SK-N-SH (cell line): ENCODE results near the gene SLC44A5. TPM values are rescaled to one million over a fixed set of nuclear protein-coding genes. Genes with fewer than 3 reads are reported as not detected.

Experiments used
- CTCF ChIA-PET: fragments of 300-600, 350-600 bp; formaldehyde crosslinking; extraction: SDS; loops from one replicate; lab custom pipeline; 2021; lab: Yijun Ruan, JAX
- POLR2A ChIA-PET: fragments of 350-600 bp; sonication (Branson Sonifier 250); formaldehyde crosslinking; extraction: SDS; loops from one replicate; lab custom pipeline; 2020; ENCODE audit warnings: antibody characterized with exemption, inconsistent platforms; lab: Yijun Ruan, JAX
- DNase-seq: peaks from one replicate; pipeline ENCODE4 v3.0.0; 2012
- H2AFZ ChIP-seq: fragments of 200-600 bp; sonication (generic); 2 replicates; pipeline ENCODE4 v1.8.1; 2016; ENCODE audit warnings: antibody characterized with exemption, mild to moderate bottlenecking, low read depth
- H3F3A ChIP-seq: fragments of 200-600 bp; sonication (generic); replicated peaks from 2 replicates; pipeline ENCODE3; 2016; ENCODE audit warnings: antibody characterized with exemption, mild to moderate bottlenecking; ENCODE audit not compliant: insufficient read depth
- H3K27ac ChIP-seq, 2 experiments: fragments of 200-500 bp in 1 of 2; fragments of 200-600 bp in 1 of 2; sonication (Bioruptor generic) in 1 of 2; sonication (generic), shearing (Covaris generic) in 1 of 2; 2 replicates each; pipeline versions ENCODE4 v1.5.1 to v1.6.1; 2014 to 2016; ENCODE audit warnings: low read depth in 2 of 2, inconsistent platforms in 1 of 2, low read length in 1 of 2, mild to moderate bottlenecking in 1 of 2, mixed read lengths in 1 of 2
- H3K27me3 ChIP-seq: fragments of 200-600 bp; sonication (generic), shearing (Covaris generic); 2 replicates; pipeline ENCODE4 v1.6.1; 2016; ENCODE audit warnings: mixed run types; ENCODE audit not compliant: insufficient read depth
- H3K36me3 ChIP-seq, 2 experiments: fragments of 200-500 bp in 1 of 2; fragments of 200-600 bp in 1 of 2; sonication (Bioruptor generic) in 1 of 2; sonication (generic) in 1 of 2; replicated peaks in 1 of 2; 2 replicates each; pipeline versions ENCODE3 to v1.5.1; 2014 to 2016; ENCODE audit warnings: low read length in 1 of 2, mild to moderate bottlenecking in 1 of 2; ENCODE audit not compliant: insufficient read depth in 2 of 2, control insufficient read depth in 1 of 2
- H3K4me1 ChIP-seq, 2 experiments: fragments of 200-500 bp in 1 of 2; fragments of 200-600 bp in 1 of 2; sonication (Bioruptor generic) in 1 of 2; sonication (generic), shearing (Covaris generic) in 1 of 2; 2 replicates each; pipeline versions ENCODE4 v1.5.1 to v1.6.1; 2014 to 2016; ENCODE audit warnings: low read depth in 1 of 2, low read length in 1 of 2, mixed run types in 1 of 2; ENCODE audit not compliant: insufficient read depth in 2 of 2, control insufficient read depth in 1 of 2
- H3K4me2 ChIP-seq: fragments of 200-600 bp; sonication (generic), shearing (Covaris generic); 2 replicates; pipeline ENCODE4 v1.6.1; 2017; ENCODE audit warnings: mixed run types
- H3K4me3 ChIP-seq, 2 experiments: fragments of 200-500 bp in 1 of 2; fragments of 200-600 bp in 1 of 2; sonication (Bioruptor generic) in 1 of 2; sonication (generic), shearing (Covaris generic) in 1 of 2; 2 replicates each; pipeline versions ENCODE4 v1.5.1 to v1.8.1; 2014 to 2016; ENCODE audit warnings: low read depth in 2 of 2, inconsistent platforms in 1 of 2, low read length in 1 of 2, mild to moderate bottlenecking in 1 of 2, mixed read lengths in 1 of 2, moderate library complexity in 1 of 2
- H3K79me2 ChIP-seq: fragments of 200-600 bp; sonication (generic); 2 replicates; pipeline ENCODE4 v1.8.1; 2017; ENCODE audit warnings: mild to moderate bottlenecking; ENCODE audit not compliant: insufficient read depth
- H3K9ac ChIP-seq: fragments of 200-600 bp; sonication (generic); 2 replicates; pipeline ENCODE4 v1.6.1; 2017; ENCODE audit warnings: mixed run types
- H3K9me2 ChIP-seq: fragments of 200-600 bp; sonication (generic); 2 replicates; pipeline ENCODE4 v1.6.1; 2017; ENCODE audit warnings: mixed run types
- H3K9me3 ChIP-seq: fragments of 200-600 bp; sonication (generic); 2 replicates; pipeline ENCODE4 v1.6.1; 2017; ENCODE audit warnings: mixed run types, mild to moderate bottlenecking, moderate library complexity
- H4K20me1 ChIP-seq: fragments of 200-600 bp; sonication (generic); 2 replicates; pipeline ENCODE4 v1.6.1; 2017; ENCODE audit warnings: mild to moderate bottlenecking, mixed run types; ENCODE audit not compliant: insufficient read depth
- EP300 ChIP-seq, 2 experiments: IDR thresholded peaks; 2 replicates each; pipeline versions ENCODE4 v1.4.0 to v1.6.1; 2012; ENCODE audit warnings: borderline replicate concordance in 1 of 2, low read depth in 1 of 2, low read length in 1 of 2
- FOXJ3 ChIP-seq: sonication (generic); formaldehyde crosslinking; IDR thresholded peaks from 2 replicates; pipeline ENCODE4 v1.5.1; 2020; ENCODE audit warnings: mild to moderate bottlenecking, missing genetic modification reagents
- PBX3 ChIP-seq: IDR thresholded peaks from 2 replicates; pipeline ENCODE4; 2012
- RXRA ChIP-seq: IDR thresholded peaks from 2 replicates; pipeline ENCODE4 v1.4.0; 2012; ENCODE audit warnings: low read depth, mild to moderate bottlenecking, borderline replicate concordance
- TCF12 ChIP-seq: IDR thresholded peaks from 2 replicates; pipeline ENCODE4 v1.4.0; 2012
- TEAD4 ChIP-seq: IDR thresholded peaks from 2 replicates; pipeline ENCODE4 v1.4.0; 2012; ENCODE audit warnings: mild to moderate bottlenecking, borderline replicate concordance; ENCODE audit not compliant: insufficient read depth
- WGBS: methylation state at CpG from one replicate; pipeline ENCODE4 v1.1.6; 2017; ENCODE audit warnings: low lambda C conversion rate; 5-methylcytosine and 5-hydroxymethylcytosine counted together
- polyA plus RNA-seq, 3 experiments: library from polyadenylated mRNA; depleted of rRNA; stranded (reverse); fragments of >200 nt; gene quantifications; 2 replicates each; pipeline ENCODE4 v1.2.3, GENCODE V29; 2012
- TF ChIP-seq, protein P1 (sequence below): fragments of 200-600 bp; sonication (generic); IDR thresholded peaks from 2 replicates; pipeline ENCODE4 v1.6.1; 2017; ENCODE audit warnings: antibody characterized with exemption, mild to moderate bottlenecking, moderate library complexity
- TF ChIP-seq, protein P2 (sequence below): fragments of 150-350 bp; IDR thresholded peaks from 2 replicates; pipeline ENCODE4 v1.6.1; 2016; ENCODE audit warnings: mild to moderate bottlenecking, low read depth, low read length

The SLC44A5 gene
- polyA plus RNA-seq, 1 of the 3 experiments (the other 2 are of a cell fraction), result 4.9 TPM

DNA sequence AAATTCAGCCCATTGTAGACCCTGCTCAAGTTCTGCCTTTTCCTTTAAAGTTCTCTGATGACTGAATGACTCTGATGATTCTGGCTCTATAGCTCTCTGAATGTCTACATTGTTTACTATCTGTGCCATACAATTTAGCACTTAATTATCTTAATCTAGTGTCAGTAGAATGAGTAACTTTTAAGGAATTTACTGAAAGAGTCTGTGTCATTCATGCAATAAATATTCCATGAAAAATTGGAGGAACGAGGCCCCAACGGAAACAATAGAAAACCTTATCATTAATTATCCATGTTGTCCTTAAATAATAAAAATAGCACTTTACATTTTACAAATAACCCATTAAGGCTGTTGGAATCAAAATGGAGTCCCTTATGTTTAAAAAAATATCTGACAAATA lies 77.8 kb downstream of the SLC44A5 start:
- Histone ChIP-seq H2AFZ (no peak overlapping the region), H4K20me1 (no peaks in the 10 kb centered on the region), H3K9me2 (no peaks in the 10 kb centered on the region), H3K9me3 (no peaks in the 10 kb centered on the region), H3K9ac (no peak overlapping the region), H3K36me3 (no peaks in the 10 kb centered on the region), H3K27me3 (no peaks in the 10 kb centered on the region), H3K79me2 (no peaks in the 10 kb centered on the region), H3K4me1 (peaks cover 0 to 38% of the 10 kb centered on the region in 2 experiments), H3K27ac (no peak overlapping the region), H3F3A (peaks cover 36% of the 10 kb centered on the region), H3K4me3 (no peak overlapping the region), H3K4me2 (no peak overlapping the region)
- 77% methylated on average over 2 of the region's 2 CpGs for WGBS
- ChIA-PET POLR2A (no interaction called here), CTCF (no interaction called here)
- TF ChIP-seq TEAD4, result no peak
- no peak for TF ChIP-seq FOXJ3
- peak; percentile 13; the same call in 1 of the 2 replicates for TF ChIP-seq PBX3
- DNase-seq, result no peak

GRCh38 chr1:75531570-75531969 lies 79.3 kb downstream of the SLC44A5 start:
- Histone ChIP-seq H3K9me3 (no peaks in the 10 kb centered on the region), H3K9ac (no peak overlapping the region), H3K4me2 (peak overlapping the region; percentile 72; the same call in 1 of the 2 replicates), H3K79me2 (no peaks in the 10 kb centered on the region), H3K4me1 (peaks cover 0 to 44% of the 10 kb centered on the region in 2 experiments), H3K4me3 (no peak overlapping the region), H2AFZ (no peak overlapping the region), H3K36me3 (no peaks in the 10 kb centered on the region), H3K9me2 (no peaks in the 10 kb centered on the region), H4K20me1 (no peaks in the 10 kb centered on the region), H3K27ac (peak overlapping the region in 1 of 2 experiments; percentile 97; a peak in 3 of 4 replicates), H3F3A (peaks cover 36% of the 10 kb centered on the region), H3K27me3 (no peaks in the 10 kb centered on the region)
- 62% methylated on average over 2 of the region's 2 CpGs for WGBS
- TF ChIP-seq RXRA (no peak), PBX3 (0 out of 2 replicates have a peak, but pooled peaks have one; percentile 36), TCF12 (0 out of 2 replicates have a peak, but pooled peaks have one; percentile 17), TEAD4 (no peak), EP300 (IDR thresholded peaks at IDR 0.05; ENCODE audit: borderline replicate concordance in 1 of 2, low read depth in 1 of 2, low read length in 1 of 2) (peak in 1 of 2 experiments; percentile 35; a peak in 1 of 4 replicates)
- TF ChIP-seq, protein P1, sequence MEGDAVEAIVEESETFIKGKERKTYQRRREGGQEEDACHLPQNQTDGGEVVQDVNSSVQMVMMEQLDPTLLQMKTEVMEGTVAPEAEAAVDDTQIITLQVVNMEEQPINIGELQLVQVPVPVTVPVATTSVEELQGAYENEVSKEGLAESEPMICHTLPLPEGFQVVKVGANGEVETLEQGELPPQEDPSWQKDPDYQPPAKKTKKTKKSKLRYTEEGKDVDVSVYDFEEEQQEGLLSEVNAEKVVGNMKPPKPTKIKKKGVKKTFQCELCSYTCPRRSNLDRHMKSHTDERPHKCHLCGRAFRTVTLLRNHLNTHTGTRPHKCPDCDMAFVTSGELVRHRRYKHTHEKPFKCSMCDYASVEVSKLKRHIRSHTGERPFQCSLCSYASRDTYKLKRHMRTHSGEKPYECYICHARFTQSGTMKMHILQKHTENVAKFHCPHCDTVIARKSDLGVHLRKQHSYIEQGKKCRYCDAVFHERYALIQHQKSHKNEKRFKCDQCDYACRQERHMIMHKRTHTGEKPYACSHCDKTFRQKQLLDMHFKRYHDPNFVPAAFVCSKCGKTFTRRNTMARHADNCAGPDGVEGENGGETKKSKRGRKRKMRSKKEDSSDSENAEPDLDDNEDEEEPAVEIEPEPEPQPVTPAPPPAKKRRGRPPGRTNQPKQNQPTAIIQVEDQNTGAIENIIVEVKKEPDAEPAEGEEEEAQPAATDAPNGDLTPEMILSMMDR, result no peak
- TF ChIP-seq, protein P2, sequence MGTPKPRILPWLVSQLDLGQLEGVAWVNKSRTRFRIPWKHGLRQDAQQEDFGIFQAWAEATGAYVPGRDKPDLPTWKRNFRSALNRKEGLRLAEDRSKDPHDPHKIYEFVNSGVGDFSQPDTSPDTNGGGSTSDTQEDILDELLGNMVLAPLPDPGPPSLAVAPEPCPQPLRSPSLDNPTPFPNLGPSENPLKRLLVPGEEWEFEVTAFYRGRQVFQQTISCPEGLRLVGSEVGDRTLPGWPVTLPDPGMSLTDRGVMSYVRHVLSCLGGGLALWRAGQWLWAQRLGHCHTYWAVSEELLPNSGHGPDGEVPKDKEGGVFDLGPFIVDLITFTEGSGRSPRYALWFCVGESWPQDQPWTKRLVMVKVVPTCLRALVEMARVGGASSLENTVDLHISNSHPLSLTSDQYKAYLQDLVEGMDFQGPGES, result no peak
- POLR2A ChIA-PET, result no interaction called here
- CTCF ChIA-PET, result no interaction called here
- no peak for DNase-seq
